ENCODE measurements around the gene ACACA. TPM values are rescaled to one million over a fixed set of nuclear protein-coding genes. Genes with fewer than 3 reads are reported as not detected.

Gene ACACA
- total and polyA plus RNA-seq, 12 donors, result 5.6 to 28.0 (median 16.2) TPM

DNA sequence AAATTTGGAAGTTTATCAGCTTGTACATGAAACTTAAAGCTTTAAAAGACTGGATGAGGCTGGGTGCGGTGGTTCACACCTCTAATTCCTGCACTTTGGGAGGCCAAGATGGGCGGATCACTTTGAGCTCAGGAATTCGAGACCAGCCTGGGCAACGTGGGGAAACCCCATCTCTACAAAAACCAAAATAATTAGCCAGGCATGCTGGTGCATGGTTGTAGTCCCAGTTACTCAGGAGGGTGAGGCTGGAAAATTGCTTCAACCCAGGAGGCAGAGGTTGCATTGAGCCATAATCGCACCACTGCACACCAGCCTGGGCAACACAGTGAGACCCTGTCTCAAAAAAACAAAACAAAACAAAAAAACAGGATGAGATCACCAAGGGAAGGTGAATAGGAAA is 248.3 kb downstream of the ACACA start:
- no peak overlapping the region for H3K4me3 ChIP-seq
- 98 to 100% methylated on average over 5 of the region's 5 CpGs for WGBS, 2 donors

DNA sequence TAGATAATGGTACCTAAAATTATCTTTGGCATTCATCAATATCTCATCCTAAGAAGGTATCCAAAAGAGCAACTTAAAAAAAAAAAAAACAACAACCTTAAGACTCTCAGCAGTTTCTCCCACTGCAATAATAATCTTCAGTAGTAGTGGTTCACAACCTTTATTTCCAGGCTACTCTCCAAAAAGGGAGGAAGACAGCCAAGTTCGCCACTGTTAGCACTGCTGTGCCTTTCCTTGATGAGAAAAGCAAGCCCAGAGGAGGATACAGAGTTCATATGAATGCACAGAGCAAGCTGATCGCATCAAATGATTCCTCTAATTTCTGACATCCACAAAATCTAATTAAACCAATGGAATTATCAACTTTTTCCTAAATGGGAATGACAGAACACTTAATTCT is 258.5 kb downstream of the ACACA start:
- 53% methylated on average over 2 of the region's 2 CpGs for WGBS, 2 donors
- DNase-seq (peak in 1 of 2 donors; percentile 11), ATAC-seq (no peak)
- Histone ChIP-seq H3K36me3 (peaks cover 0 to 49% (median 5%) of the 10 kb centered on the region in 9 donors), H3K9me3 (no peaks in the 10 kb centered on the region), H3K4me1 (no peaks in the 10 kb centered on the region), H3K4me3 (no peak overlapping the region), H3K27me3 (no peaks in the 10 kb centered on the region), H3K27ac (no peak overlapping the region)
- intact Hi-C loops (cut with DNase I), result no loop called here
- TF ChIP-seq, protein P1, sequence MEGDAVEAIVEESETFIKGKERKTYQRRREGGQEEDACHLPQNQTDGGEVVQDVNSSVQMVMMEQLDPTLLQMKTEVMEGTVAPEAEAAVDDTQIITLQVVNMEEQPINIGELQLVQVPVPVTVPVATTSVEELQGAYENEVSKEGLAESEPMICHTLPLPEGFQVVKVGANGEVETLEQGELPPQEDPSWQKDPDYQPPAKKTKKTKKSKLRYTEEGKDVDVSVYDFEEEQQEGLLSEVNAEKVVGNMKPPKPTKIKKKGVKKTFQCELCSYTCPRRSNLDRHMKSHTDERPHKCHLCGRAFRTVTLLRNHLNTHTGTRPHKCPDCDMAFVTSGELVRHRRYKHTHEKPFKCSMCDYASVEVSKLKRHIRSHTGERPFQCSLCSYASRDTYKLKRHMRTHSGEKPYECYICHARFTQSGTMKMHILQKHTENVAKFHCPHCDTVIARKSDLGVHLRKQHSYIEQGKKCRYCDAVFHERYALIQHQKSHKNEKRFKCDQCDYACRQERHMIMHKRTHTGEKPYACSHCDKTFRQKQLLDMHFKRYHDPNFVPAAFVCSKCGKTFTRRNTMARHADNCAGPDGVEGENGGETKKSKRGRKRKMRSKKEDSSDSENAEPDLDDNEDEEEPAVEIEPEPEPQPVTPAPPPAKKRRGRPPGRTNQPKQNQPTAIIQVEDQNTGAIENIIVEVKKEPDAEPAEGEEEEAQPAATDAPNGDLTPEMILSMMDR (IDR thresholded peaks at IDR 0.05), result no peak

More for the DNA sequence above, 248.3 kb downstream of the ACACA start:
- Histone ChIP-seq H3K36me3 (peaks cover 0 to 57% (median 0%) of the 10 kb centered on the region in 9 donors), H3K4me1 (no peaks in the 10 kb centered on the region), H3K27me3 (no peaks in the 10 kb centered on the region), H3K9me3 (no peaks in the 10 kb centered on the region), H3K27ac (no peak overlapping the region)
- ATAC-seq (no peak), DNase-seq (no peak)
- TF ChIP-seq, protein P1 (IDR thresholded peaks at IDR 0.05), result no peak
- intact Hi-C loops (cut with DNase I), result no loop called here

DNA sequence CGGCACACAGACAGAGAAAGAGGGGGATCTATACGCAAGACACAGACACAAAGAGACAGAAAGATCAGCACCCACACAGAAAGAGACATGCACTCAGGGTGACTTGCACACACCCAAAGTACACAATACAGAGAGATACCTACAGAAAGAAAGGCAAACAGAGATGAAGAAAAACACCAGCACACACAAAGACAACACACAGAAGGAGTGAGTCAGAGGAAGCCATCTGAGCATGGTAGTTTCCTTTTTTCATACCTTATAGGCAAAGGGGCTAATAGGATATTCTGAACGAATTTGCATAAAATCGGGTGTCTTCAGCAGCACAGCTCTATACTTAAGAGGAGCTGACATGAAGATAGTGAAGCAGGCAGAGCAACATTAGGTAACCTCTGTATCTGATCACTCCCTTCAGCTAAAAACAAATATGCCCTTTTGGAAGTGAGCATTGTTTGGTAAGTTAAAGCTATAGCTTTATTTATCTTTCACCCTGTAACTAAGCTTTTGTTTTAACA is 259.3 kb downstream of the ACACA start:
- DNase-seq (no peak), ATAC-seq (no peak)
- no peak overlapping the region for H3K27ac ChIP-seq
- H3K36me3 ChIP-seq, result peaks cover 0 to 43% (median 5%) of the 10 kb centered on the region in 9 donors
- H3K27me3 ChIP-seq, result no peaks in the 10 kb centered on the region
- no peaks in the 10 kb centered on the region for H3K9me3 ChIP-seq
- 80 to 82% methylated on average over 4 of the region's 4 CpGs for WGBS, 2 donors
- TF ChIP-seq, protein P1 (IDR thresholded peaks at IDR 0.05), result no peak
- no peaks in the 10 kb centered on the region for H3K4me1 ChIP-seq
- H3K4me3 ChIP-seq, result no peak overlapping the region
- intact Hi-C loops (cut with DNase I), result no loop called here

DNA sequence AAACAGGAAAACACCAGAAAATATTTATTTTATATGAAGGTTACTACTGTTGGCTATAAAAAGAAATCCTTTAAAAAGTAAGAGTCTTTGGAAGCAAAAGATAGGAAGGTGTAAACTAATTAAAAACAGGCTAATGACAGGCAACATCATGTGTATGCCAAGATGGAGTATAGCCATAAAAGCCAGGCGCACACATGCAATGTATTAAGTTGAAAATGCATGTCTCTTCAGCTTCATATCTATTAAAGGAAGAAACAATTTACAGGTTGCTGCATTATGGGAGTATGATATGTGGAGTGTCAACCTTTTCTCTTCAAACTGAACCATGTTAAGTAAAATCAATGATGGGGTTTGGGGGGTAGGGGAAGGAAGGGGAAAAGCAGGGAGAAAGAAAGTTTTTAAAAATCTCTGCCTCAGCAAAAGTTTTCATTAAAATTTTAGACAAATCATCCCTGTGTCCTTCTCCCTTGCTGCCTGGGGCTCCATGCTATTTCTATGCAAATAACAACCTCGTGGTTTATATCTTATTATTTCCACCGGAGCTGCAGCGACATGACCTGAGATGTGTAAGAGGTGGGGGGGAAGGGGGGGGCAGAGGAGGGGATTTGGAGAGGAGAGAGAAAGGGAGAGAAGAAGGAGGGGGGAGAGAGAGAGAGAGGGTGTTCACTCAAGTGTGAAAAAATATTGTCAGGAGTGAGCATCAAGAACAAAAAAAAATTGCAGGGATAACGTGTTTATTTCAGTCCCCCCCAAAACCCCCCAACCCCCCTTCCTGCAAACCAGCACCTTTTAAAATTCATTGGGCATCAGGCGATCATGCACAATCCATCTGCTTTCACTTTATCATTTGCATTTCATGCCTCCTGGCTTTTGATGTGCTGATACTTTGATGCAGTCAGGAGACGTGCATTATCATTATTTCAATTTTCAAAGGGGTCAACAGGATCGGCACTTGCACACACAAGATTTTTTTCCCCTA is 260.3 kb downstream of the ACACA start:
- Histone ChIP-seq H3K27ac (no peak overlapping the region), H3K9me3 (no peaks in the 10 kb centered on the region), H3K27me3 (no peaks in the 10 kb centered on the region), H3K4me3 (no peak overlapping the region), H3K36me3 (peaks cover 0 to 37% (median 5%) of the 10 kb centered on the region in 9 donors), H3K4me1 (no peaks in the 10 kb centered on the region)
- 86 to 93% methylated on average over 8 of the region's 8 CpGs for WGBS, 2 donors
- DNase-seq (no peak), ATAC-seq (no peak)
- TF ChIP-seq, protein P1 (IDR thresholded peaks at IDR 0.05), result no peak
- intact Hi-C loops (cut with DNase I), result no loop called here

Measured in heart right ventricle (tissue), 16 donors.